Astrocyte of the cerebellum (primary cell): Measurements from ENCODE around the gene OSBPL10.

ENCODE experiments used
- DNase-seq: peaks from one replicate; pipeline ENCODE4 v3.0.0-alpha.2; 2011; ENCODE audit warnings: low read depth
- H3K4me3 ChIP-seq: 2 replicates; pipeline ENCODE4 v1.5.1; 2011; ENCODE audit warnings: mild to moderate bottlenecking, low read depth, low read length, moderate library complexity
- CTCF ChIP-seq: IDR thresholded peaks from 2 replicates; pipeline ENCODE4 v1.5.1; 2012; ENCODE audit warnings: low read length, low read depth, moderate library complexity, mild to moderate bottlenecking; ENCODE audit errors: missing control alignments
- in situ Hi-C: cut with HindIII; loops from 2 replicates; pipeline ENCODE4 v1.10.0; 2017; ENCODE audit warnings: low sequenced_read_pairs

Gene OSBPL10

GRCh38 chr3:31750341-31750740 lies 230.7 kb downstream of the OSBPL10 start:
- in situ Hi-C loops, result no loop called here
- no peak for DNase-seq
- no peak for TF ChIP-seq CTCF
- no peak overlapping the region for H3K4me3 ChIP-seq

- no peak for TF ChIP-seq CTCF
- in situ Hi-C loops, result no loop called here
- no peak overlapping the region for H3K4me3 ChIP-seq
- no peak for DNase-seq
Observed at GRCh38 chr3:31748933-31749295, 232.1 kb downstream of the OSBPL10 start.

GRCh38 chr3:31748281-31748932 lies 232.7 kb downstream of the OSBPL10 start:
- TF ChIP-seq CTCF, result no peak
- no peak for DNase-seq
- in situ Hi-C loops, result no loop called here
- no peak overlapping the region for H3K4me3 ChIP-seq

GRCh38 chr3:31747785-31748184 lies 233.3 kb downstream of the OSBPL10 start:
- no peak for TF ChIP-seq CTCF
- in situ Hi-C loops, result no loop called here
- DNase-seq, result no peak
- H3K4me3 ChIP-seq, result no peak overlapping the region

GRCh38 chr3:31744913-31745312 lies 236.1 kb downstream of the OSBPL10 start:
- H3K4me3 ChIP-seq, result no peak overlapping the region
- DNase-seq, result no peak
- in situ Hi-C loops, result no loop called here
- TF ChIP-seq CTCF, result no peak

GRCh38 chr3:31743331-31744089 lies 237.6 kb downstream of the OSBPL10 start:
- no peak for TF ChIP-seq CTCF
- in situ Hi-C loops, result no loop called here
- no peak overlapping the region for H3K4me3 ChIP-seq
- DNase-seq, result no peak
